H9 (cell line): ENCODE data around the gene COG6. TPM values are rescaled to one million over a fixed set of nuclear protein-coding genes. Genes with fewer than 3 reads are reported as not detected.

Source experiments
- DNase-seq: peaks from one replicate; pipeline ENCODE4 v3.0.0-alpha.2; 2017
- H2AFZ ChIP-seq: one replicate; pipeline ENCODE4 v1.6.1; 2013; ENCODE audit warnings: mild to moderate bottlenecking, low read length, control low read depth, moderate library complexity
- H2AK5ac ChIP-seq: 2 replicates; pipeline ENCODE4 v1.6.1; 2013; ENCODE audit warnings: low read length, control low read depth, mixed read lengths; ENCODE audit not compliant: insufficient read length
- H2BK120ac ChIP-seq: one replicate; pipeline ENCODE4 v1.6.1; 2013; ENCODE audit warnings: low read depth, mild to moderate bottlenecking, low read length, control low read depth, inconsistent platforms; ENCODE audit not compliant: poor library complexity, severe bottlenecking
- H2BK12ac ChIP-seq: 2 replicates; pipeline ENCODE4 v1.6.1; 2013; ENCODE audit warnings: low read length, control low read depth, mixed read lengths, low read depth; ENCODE audit not compliant: insufficient read length
- H2BK15ac ChIP-seq: 2 replicates; pipeline ENCODE4 v1.6.1; 2013; ENCODE audit warnings: low read depth, low read length, control low read depth
- H2BK20ac ChIP-seq: one replicate; pipeline ENCODE4 v1.6.1; 2013; ENCODE audit warnings: low read depth, mild to moderate bottlenecking, low read length, control low read depth, inconsistent platforms; ENCODE audit not compliant: poor library complexity, severe bottlenecking
- H2BK5ac ChIP-seq: 2 replicates; pipeline ENCODE4 v1.6.1; 2013; ENCODE audit warnings: low read length, control low read depth, mixed read lengths; ENCODE audit not compliant: insufficient read length
- H3K14ac ChIP-seq: 2 replicates; pipeline ENCODE4 v1.6.1; 2013; ENCODE audit warnings: low read length, control low read depth; ENCODE audit not compliant: insufficient read depth
- H3K18ac ChIP-seq: 2 replicates; pipeline ENCODE4 v1.6.1; 2013; ENCODE audit warnings: low read depth, mild to moderate bottlenecking, mixed read lengths, low read length, control low read depth; ENCODE audit not compliant: insufficient read length
- H3K23ac ChIP-seq: 2 replicates; pipeline ENCODE4 v1.6.1; 2013; ENCODE audit warnings: low read length, control low read depth, mixed read lengths, low read depth; ENCODE audit not compliant: insufficient read length
- H3K23me2 ChIP-seq: 2 replicates; pipeline ENCODE4 v1.6.1; 2013; ENCODE audit warnings: low read depth, mild to moderate bottlenecking, mixed read lengths, low read length, control low read depth; ENCODE audit not compliant: insufficient read length, poor library complexity, severe bottlenecking
- H3K27ac ChIP-seq: 2 replicates; pipeline ENCODE4 v1.5.1; 2013; ENCODE audit warnings: low read length, control low read depth, mixed read lengths, low read depth; ENCODE audit not compliant: insufficient read length
- H3K27me3 ChIP-seq: 2 replicates; pipeline ENCODE4 v1.6.1; 2013; ENCODE audit warnings: low read length, control low read depth, inconsistent platforms; ENCODE audit not compliant: insufficient read depth
- H3K4ac ChIP-seq: 2 replicates; pipeline ENCODE4 v1.6.1; 2013; ENCODE audit warnings: low read depth, mild to moderate bottlenecking, control low read depth, inconsistent platforms, low read length, moderate library complexity
- H3K4me1 ChIP-seq: 2 replicates; pipeline ENCODE4 v1.6.1; 2013; ENCODE audit warnings: low read length, control low read depth, inconsistent platforms; ENCODE audit not compliant: insufficient read depth
- H3K4me2 ChIP-seq: 2 replicates; pipeline ENCODE4 v1.6.1; 2013; ENCODE audit warnings: low read length, control low read depth, mixed read lengths; ENCODE audit not compliant: insufficient read length, insufficient read depth
- H3K56ac ChIP-seq: 2 replicates; pipeline ENCODE4 v1.6.1; 2013; ENCODE audit warnings: low read depth, mild to moderate bottlenecking, mixed read lengths, low read length, control low read depth; ENCODE audit not compliant: insufficient read length
- H3K79me1 ChIP-seq: 2 replicates; pipeline ENCODE4 v1.6.1; 2013; ENCODE audit warnings: low read depth, mild to moderate bottlenecking, moderate library complexity, low read length, control low read depth, inconsistent platforms; ENCODE audit not compliant: insufficient read depth, poor library complexity, severe bottlenecking
- H3K79me2 ChIP-seq: 2 replicates; pipeline ENCODE4 v1.6.1; 2013; ENCODE audit warnings: low read length, control low read depth, inconsistent platforms; ENCODE audit not compliant: insufficient read depth
- H3K9ac ChIP-seq: 2 replicates; pipeline ENCODE4 v1.6.1; 2013; ENCODE audit warnings: low read length, control low read depth, mixed read lengths; ENCODE audit not compliant: insufficient read length; ENCODE audit errors: extremely low read depth
- H3K9me3 ChIP-seq: one replicate; pipeline ENCODE4 v1.6.1; 2013; ENCODE audit warnings: low read depth, low read length, inconsistent platforms; ENCODE audit not compliant: control insufficient read depth
- H3T11ph ChIP-seq: one replicate; pipeline ENCODE4 v1.6.1; 2013; ENCODE audit warnings: mild to moderate bottlenecking, low read length, control low read depth, inconsistent platforms
- H4K20me1 ChIP-seq: one replicate; pipeline ENCODE4 v1.6.1; 2013; ENCODE audit not compliant: control insufficient read depth, insufficient read length, insufficient read depth
- H4K5ac ChIP-seq: 2 replicates; pipeline ENCODE4 v1.6.1; 2013; ENCODE audit warnings: low read depth, mild to moderate bottlenecking, mixed read lengths, low read length, control low read depth; ENCODE audit not compliant: insufficient read length
- H4K8ac ChIP-seq: replicated peaks from 2 replicates; pipeline ENCODE4 v1.6.1; 2013; ENCODE audit warnings: low read length, control low read depth, mixed read lengths, low read depth; ENCODE audit not compliant: insufficient read length
- H4K91ac ChIP-seq: 2 replicates; pipeline ENCODE4 v1.6.1; 2013; ENCODE audit warnings: low read depth, mild to moderate bottlenecking, moderate library complexity, mixed read lengths, low read length, control low read depth; ENCODE audit not compliant: insufficient read length
- H3K27ac Mint-ChIP-seq, 3 experiments: 2 replicates in 2 of 3; 3 replicates in 1 of 3; pipeline ENCODE4 v1.8.0; 2020 to 2021; ENCODE audit warnings: mixed read lengths in 3 of 3, mild to moderate bottlenecking in 1 of 3, moderate library complexity in 1 of 3
- H3K27me3 Mint-ChIP-seq: 2 replicates; pipeline ENCODE4 v1.8.0; 2021; ENCODE audit warnings: low read depth, mild to moderate bottlenecking, moderate library complexity, mixed read lengths
- H3K36me3 Mint-ChIP-seq, 3 experiments: 2 replicates in 2 of 3; 3 replicates in 1 of 3; pipeline ENCODE4 v1.8.0; 2020 to 2021; ENCODE audit warnings: low read depth in 3 of 3, mixed read lengths in 3 of 3; ENCODE audit not compliant: insufficient read depth in 1 of 3
- H3K4me1 Mint-ChIP-seq, 2 experiments: 2 replicates each; pipeline ENCODE4 v1.8.0; 2020; ENCODE audit warnings: mixed read lengths in 2 of 2
- H3K4me3 Mint-ChIP-seq, 2 experiments: 2 replicates in 1 of 2; 3 replicates in 1 of 2; pipeline ENCODE4 v1.8.0; 2020 to 2021; ENCODE audit warnings: mild to moderate bottlenecking in 2 of 2, mixed read lengths in 2 of 2, moderate library complexity in 1 of 2
- H3K9me3 Mint-ChIP-seq, 2 experiments: 2 replicates in 1 of 2; 3 replicates in 1 of 2; pipeline ENCODE4 v1.8.0; 2020; ENCODE audit warnings: mild to moderate bottlenecking in 2 of 2, mixed read lengths in 2 of 2, moderate library complexity in 1 of 2
- CTCF ChIP-seq: fragments of 200-600 bp; sonication (generic); conservative IDR thresholded peaks from 3 replicates; pipeline ENCODE4 v1.8.0; 2021; ENCODE audit warnings: antibody characterized with exemption, mild to moderate bottlenecking
- WGBS: extraction: QIAGEN DNeasy Blood & Tissue Kit; methylation state at CpG from one replicate; pipeline ENCODE4 v1.1.7; 2013; ENCODE audit warnings: missing lambda C conversion rate, low lambda C conversion rate, mixed read lengths; ENCODE audit not compliant: insufficient read length; ENCODE audit errors: extremely low coverage; 5-methylcytosine and 5-hydroxymethylcytosine counted together
- total RNA-seq: library from RNA; stranded (reverse); gene quantifications from 2 replicates; pipeline ENCODE4 v1.2.1, GENCODE V29; 2021

COG6 gene
- total RNA-seq, 1 experiment from 2014 or later: 23.7 TPM

GRCh38 chr13:39777527-39778061 is 122.1 kb downstream of the COG6 start:
- no peak overlapping the region for H3K4me2 ChIP-seq
- no CpG with 5 or more reads among the region's 2 CpGs for WGBS
- no peak overlapping the region for H2AFZ ChIP-seq
- peak; percentile 42 for TF ChIP-seq CTCF
- Mint-ChIP-seq H3K4me1 (peaks cover 6 to 9% of the 10 kb centered on the region in 2 experiments; a peak in 3 of 4 replicates), H3K36me3 (no peaks in the 10 kb centered on the region), H3K4me3 (no peak overlapping the region), H3K27ac (no peak overlapping the region), H3K27me3 (no peaks in the 10 kb centered on the region), H3K9me3 (no peaks in the 10 kb centered on the region; a peak in 2 of 5 replicates)
- H3K23me2 ChIP-seq: no peaks in the 10 kb centered on the region
- no peak overlapping the region for H3K27ac ChIP-seq
- H3K4me1 ChIP-seq: no peaks in the 10 kb centered on the region
- no peak overlapping the region for H4K91ac ChIP-seq
- H2AK5ac ChIP-seq: no peak overlapping the region
- no peak overlapping the region for H4K5ac ChIP-seq
- H3K56ac ChIP-seq: no peak overlapping the region
- H3K4ac ChIP-seq: no peak overlapping the region
- no peaks in the 10 kb centered on the region for H3K79me1 ChIP-seq
- H4K20me1 ChIP-seq: no peaks in the 10 kb centered on the region
- H3K9ac ChIP-seq: no peak overlapping the region
- H3K79me2 ChIP-seq: no peaks in the 10 kb centered on the region
- no peak overlapping the region for H2BK20ac ChIP-seq
- no peaks in the 10 kb centered on the region for H3K9me3 ChIP-seq
- no peak overlapping the region for H3K23ac ChIP-seq
- H4K8ac ChIP-seq: no peak overlapping the region
- no peak overlapping the region for H2BK5ac ChIP-seq
- H2BK12ac ChIP-seq: no peak overlapping the region
- no peak overlapping the region for H2BK120ac ChIP-seq
- no peak overlapping the region for H3K14ac ChIP-seq
- H2BK15ac ChIP-seq: no peak overlapping the region
- H3K18ac ChIP-seq: no peak overlapping the region
- no peaks in the 10 kb centered on the region for H3K27me3 ChIP-seq
- H3T11ph ChIP-seq: no peak overlapping the region
- no peak for DNase-seq
